Vagina (tissue), 2 donors: ENCODE data around the gene CLIC5.

ENCODE experiments used
- POLR2A ChIP-seq, 2 donors: fragments of 450-650 bp; IDR thresholded peaks; one replicate each; pipeline ENCODE4 v1.6.1; 2017; ENCODE audit warnings: antibody characterized with exemption in 2 of 2, mild to moderate bottlenecking in 2 of 2, moderate library complexity in 2 of 2
- POLR2AphosphoS5 ChIP-seq, 2 donors: sonication (generic); formaldehyde crosslinking; IDR thresholded peaks; one replicate each; pipeline ENCODE4 v1.9.0; 2017; ENCODE audit warnings: antibody characterized with exemption in 2 of 2, mild to moderate bottlenecking in 2 of 2, low read depth in 1 of 2; ENCODE audit not compliant: insufficient read depth in 1 of 2
- TF ChIP-seq, protein P1 (sequence below), 3 experiments: fragments of 450-650 bp in 2 of 3; fragments of 200-600 bp in 1 of 3; sonication (generic) in 1 of 3; IDR thresholded peaks; one replicate each; pipeline ENCODE4 v1.5.1; 2017 to 2019; ENCODE audit warnings: antibody characterized with exemption in 3 of 3, mild to moderate bottlenecking in 2 of 3, moderate library complexity in 2 of 3

DNA sequence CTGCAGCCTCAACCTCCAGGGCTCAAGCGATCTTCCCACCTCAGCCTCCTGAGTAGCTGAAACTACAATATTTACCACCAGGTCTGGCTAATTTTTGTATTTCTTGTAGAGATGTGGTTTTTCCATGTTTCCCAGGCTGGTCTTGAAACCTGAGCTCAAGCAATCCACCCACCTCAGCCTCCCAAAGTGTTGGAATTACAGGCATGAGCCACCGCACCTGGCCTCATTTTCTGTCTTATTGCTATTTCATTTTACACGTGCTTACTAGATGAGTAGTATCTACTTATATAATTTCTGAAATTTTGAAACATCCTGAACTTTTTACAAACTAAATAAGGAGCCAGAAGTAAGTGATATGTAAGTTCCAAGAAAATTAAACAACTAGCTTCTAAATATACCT, 34.6 kb downstream of the CLIC5 start:
- TF ChIP-seq, protein P1, sequence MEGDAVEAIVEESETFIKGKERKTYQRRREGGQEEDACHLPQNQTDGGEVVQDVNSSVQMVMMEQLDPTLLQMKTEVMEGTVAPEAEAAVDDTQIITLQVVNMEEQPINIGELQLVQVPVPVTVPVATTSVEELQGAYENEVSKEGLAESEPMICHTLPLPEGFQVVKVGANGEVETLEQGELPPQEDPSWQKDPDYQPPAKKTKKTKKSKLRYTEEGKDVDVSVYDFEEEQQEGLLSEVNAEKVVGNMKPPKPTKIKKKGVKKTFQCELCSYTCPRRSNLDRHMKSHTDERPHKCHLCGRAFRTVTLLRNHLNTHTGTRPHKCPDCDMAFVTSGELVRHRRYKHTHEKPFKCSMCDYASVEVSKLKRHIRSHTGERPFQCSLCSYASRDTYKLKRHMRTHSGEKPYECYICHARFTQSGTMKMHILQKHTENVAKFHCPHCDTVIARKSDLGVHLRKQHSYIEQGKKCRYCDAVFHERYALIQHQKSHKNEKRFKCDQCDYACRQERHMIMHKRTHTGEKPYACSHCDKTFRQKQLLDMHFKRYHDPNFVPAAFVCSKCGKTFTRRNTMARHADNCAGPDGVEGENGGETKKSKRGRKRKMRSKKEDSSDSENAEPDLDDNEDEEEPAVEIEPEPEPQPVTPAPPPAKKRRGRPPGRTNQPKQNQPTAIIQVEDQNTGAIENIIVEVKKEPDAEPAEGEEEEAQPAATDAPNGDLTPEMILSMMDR (IDR thresholded peaks at IDR 0.05): no peak
- TF ChIP-seq POLR2AphosphoS5 (IDR thresholded peaks at IDR 0.05; ENCODE audit: insufficient read depth in 1 of 2, low read depth in 1 of 2): no peak
- TF ChIP-seq POLR2A (IDR thresholded peaks at IDR 0.05): no peak
